CD4-positive, alpha-beta T cell treated with Interleukin-4 for 1 hour (primary cell): ENCODE data around the gene SORCS2.

Experiments used
- DNase-seq, 2 donors: peaks; one replicate each; pipeline ENCODE4 v3.0.0-alpha.2; 2020 to 2022

SORCS2 gene

DNA sequence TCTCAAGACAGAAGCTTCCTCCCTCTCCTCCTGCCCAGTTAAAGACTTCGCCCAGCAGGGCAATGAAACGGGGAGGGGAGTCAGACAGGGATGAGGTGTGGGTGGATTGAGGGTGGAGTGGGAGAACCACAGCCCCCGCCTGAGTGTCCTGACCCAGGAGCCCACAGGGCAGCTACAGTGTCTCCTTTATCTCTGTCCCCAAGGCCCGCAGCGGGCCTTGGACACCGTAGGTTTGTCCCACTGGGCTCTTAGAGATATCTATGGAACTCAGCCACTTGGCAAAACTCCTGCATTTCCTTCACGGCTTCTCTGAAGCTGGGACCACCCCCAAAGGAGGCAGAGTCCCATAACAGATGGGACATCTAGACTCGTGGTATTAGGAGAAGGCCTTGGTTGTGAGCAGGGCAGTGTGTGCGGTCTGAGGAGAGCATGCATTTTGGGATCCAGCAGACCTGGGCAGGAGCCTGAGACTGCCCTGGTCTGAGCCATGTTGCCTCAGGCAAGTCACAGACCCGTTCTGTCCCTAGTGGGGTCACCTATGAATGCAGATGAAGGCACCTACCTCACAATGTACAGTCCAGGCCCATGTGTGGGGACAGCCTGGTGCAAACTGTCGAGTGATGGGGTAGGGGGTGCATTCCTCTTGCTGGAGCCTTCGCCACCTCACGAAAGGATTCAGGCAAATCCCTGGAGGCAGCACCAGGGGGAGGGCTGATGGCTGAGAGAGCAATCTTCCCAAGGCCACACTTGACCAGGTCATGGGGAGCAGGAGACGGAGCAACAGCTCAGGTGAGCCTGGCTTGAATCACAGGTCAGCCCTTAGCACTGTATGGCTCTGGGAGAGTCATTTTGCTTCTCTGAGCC is 468.1 kb downstream of the SORCS2 start:
- no peak for DNase-seq

DNA sequence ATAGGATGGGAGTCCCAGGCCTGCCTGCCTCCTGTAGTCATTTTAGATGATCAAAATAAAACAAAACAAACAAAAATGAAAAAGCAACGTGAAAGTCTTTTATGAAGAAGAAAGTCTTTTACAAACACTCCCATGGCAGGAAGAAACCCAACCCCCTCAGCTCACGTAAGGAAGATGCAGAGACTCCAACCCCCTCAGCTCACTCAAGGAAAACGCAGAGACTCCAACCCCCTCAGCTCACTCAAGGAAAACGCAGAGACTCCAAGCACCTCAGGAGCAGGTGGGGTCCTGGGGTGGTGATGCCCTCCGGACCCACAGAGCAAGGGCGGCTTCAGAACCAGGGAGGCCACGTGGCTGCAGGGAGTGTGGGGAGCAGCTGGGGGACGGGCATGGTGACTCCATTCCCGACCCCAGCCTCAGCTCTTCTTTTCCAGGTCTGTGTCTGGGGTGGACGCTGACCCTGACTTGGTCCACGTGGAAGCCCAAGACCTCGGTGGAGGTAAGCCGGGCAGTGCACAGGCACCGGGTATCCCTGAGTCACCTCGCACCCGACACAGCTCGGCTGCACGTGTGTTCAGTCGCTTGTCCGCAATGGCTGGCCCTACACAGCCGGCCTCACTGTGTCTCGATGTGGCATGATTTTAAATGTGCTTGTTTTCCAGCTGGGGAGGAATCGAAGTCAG is 468.9 kb downstream of the SORCS2 start:
- DNase-seq = no peak

DNA sequence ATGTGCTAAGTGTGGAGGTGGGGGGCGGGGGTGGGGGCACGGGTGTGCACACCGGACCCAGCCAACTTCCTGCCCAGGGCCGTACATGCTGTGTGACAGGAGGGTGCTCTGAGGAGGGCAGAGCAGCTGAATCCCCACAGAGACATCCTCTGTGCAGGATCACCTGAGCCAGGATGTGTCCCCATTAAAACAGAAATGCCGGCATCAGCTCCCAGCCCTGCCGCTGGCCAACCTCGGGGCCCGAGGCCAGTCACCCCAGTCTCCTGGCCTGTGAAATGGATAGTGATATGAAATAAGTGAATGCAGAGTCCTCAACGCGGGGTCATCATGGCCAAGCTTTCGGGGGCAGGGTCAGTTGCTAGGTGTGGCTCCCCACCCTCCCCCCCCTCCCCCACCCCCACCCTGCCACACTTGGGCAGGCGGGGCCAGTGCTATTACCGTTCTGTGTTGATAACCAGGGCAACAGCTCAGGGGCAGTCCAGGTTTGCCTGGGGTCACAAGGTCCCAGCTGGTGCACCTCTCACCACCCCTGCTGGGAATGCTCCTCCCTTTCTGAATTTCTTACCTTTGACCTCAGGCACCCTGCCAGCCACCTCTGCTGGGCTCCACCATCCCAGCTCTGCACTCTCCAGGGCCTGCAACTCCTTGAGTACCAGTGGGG is 469.6 kb downstream of the SORCS2 start:
- DNase-seq = no peak

DNA sequence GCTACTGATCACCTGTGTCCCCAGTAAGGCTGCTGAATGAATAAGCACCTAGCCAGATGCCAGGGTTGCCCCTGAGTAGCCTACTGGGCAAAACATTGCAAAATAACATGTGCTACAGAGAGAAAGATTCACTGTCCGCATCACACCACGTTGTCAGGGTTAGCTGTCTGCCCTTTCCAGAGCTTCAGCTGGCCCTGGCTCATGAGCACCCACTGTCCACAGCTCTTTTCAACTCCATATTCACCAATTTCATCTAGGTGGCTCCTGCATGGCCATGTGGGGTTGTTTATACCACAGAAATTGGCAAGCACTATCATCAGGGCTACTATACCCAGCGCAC is 470.1 kb downstream of the SORCS2 start:
- DNase-seq = no peak

DNA sequence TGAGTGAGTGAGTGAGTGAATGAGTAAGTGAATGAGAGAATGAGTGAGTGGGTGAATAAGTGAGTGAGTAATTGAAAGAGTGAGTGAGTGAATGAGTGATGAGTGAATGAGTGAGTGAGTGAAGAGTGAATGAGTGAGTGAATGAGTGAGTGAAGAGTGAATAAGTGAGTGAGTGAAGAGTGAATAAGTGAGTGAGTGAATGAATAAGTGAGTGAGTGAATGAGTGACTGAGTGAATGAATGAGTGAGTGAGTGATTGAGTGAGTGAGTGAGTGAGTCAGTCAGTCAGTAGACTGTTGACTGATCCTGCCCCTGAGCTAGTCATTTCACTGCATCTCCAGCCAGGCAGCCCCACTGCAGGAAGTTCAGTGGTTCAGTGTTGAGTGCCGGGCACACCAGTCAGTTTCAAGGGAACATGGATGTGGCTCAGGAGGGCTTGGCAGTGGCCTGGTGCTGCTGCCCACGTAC is 470.8 kb downstream of the SORCS2 start:
- DNase-seq = no peak

DNA sequence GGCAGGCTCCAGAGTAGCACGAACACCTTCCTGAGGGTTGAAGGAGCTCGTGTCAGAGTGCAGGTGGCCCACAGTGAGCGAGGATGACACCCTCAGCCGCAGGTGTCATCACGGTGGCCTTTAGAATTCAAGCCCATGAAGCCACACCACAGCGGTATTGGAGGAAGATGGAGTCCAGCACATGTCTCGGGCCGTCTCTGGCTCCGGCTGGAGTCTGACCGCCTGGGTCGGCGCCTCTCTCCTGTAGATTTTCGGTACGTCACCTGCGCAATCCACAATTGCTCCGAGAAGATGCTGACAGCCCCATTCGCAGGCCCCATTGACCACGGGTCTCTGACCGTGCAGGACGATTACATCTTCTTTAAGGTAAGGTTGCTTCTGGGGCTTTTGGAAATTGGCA is 471.8 kb downstream of the SORCS2 start:
- no peak for DNase-seq

DNA sequence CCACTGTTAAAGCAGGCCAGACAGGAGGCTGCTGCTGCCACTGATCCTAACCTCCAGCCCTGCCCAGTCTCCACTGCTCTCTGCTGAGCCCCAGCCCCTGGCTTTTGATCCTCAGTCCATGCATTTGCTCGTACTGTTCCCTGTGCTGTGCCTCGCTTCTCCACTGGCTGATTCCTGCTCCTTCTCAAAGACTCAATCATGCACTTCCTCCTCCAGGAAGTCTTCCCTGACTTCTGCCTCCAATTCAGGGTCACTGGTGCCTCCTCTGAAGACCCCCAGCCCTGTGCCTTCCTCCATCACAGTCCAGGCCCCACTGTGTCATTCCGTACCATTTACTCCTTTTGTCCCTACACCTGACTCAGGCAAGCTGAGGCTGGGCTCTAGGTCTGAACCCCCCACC is 473.0 kb downstream of the SORCS2 start:
- no peak for DNase-seq

DNA sequence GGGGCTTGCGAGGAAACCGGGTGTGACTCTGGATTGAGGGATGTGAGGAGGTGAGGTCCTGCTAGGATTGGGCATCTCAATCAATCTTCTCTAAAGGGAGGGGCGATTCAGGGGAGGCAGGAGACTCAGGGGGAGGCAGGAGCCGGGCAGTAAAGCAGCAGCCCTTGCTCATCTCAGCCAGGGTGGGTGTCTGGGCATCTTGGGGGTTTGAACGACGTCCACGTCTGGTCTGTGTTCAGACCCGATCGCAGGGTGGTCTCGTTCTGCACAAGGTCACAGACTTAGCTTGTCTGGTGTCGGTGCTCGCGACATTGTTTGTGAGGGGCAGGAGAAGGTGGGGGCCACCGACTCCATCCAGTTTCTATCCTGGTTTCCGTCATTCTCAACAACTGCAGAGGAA is 473.7 kb downstream of the SORCS2 start:
- no peak for DNase-seq

DNA sequence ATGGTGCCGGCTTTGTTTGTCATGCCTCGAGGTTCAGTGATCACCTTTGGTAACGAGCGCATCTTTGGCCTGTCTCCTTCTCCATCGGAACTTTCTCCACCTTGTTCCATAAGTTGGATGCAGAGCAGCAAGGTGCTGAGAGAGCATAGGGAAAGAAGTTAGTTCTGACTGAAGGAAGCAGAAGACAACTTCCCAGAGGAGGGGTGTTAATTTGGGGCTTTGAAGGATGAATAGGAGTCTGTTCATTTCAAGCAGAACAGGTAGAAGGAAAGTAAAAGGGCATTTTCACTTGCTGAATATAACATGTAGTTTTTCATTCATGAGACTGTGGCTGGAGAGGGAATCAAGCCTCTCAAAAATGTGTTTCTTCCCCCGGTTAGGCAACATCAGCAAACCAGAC is 474.4 kb downstream of the SORCS2 start:
- DNase-seq = no peak

DNA sequence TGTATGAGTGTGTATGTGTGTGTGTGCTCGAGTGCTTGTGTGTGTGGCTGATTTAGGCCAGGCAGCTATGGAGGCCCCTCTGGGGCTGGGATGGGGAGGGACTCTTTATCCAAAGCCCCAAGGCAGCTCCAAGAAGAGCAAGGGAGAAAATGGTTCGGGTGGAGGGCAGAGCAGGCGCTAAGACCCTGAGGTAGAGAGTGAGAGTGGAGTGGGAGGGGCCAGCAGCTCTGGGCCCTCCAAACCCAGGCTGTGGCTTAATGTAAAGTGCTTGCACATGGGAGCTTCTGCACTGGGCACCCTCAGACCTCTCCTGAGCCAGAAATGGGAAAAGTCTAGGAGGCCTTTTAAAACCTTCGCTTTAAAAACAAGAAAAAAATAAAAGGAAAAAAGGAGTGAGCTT is 475.9 kb downstream of the SORCS2 start:
- no peak for DNase-seq

DNA sequence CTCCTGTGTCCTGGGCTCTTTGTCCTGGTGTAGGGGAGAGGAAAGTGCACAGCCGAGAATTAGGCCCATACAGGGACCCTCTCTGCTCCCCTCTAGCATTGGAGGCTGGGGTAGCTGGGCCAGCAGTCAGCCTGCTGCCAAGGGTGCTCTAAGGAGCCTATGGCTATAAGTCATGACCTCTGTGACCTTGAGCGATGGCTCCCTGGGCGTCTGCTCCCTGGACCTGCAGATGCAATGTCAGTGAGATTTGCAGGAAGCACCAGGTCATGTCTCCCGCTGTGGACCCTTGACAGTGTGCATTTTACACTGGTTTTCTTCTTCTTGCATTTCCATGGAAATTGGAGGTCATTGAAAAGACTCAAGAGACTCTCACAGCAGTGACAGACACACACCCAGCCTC is 476.5 kb downstream of the SORCS2 start:
- DNase-seq = no peak

DNA sequence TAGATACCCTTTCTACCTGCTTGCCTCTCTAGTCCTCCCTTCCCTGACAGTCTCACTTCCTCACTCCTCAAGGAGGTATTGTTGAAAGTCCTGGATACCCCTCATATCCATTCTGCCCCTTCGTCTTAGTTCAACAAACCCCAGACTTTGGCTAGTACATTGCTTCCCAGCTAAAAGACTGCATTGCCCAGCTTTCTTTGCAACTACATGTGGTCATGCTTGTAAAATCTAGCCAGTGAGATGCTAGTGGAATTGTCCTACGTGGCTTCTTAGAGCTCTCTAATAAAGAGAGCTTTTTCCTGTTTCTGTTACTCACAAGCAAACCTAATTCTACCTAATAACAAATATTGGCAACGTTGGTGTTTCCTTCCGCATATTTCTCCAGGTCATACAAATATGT is 480.3 kb downstream of the SORCS2 start:
- DNase-seq = no peak

DNA sequence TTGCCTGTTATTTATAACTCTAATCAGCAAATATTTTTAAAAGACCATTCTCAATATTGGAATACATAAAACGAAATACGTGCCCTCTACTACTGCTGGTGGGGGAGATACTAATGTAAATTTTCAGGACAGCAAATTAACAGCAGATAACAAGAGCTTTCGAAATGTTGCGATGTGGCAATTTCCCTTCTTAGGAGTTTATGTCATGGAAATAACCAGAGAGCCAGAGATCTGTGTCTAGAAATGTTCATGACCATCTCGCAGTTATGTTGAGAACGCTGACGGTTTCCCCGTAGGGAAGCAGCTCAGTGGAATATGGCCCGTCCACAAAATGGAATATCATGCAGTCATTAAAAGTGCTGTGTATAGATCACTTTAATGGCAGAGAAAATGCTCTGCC is 480.8 kb downstream of the SORCS2 start:
- no peak for DNase-seq

DNA sequence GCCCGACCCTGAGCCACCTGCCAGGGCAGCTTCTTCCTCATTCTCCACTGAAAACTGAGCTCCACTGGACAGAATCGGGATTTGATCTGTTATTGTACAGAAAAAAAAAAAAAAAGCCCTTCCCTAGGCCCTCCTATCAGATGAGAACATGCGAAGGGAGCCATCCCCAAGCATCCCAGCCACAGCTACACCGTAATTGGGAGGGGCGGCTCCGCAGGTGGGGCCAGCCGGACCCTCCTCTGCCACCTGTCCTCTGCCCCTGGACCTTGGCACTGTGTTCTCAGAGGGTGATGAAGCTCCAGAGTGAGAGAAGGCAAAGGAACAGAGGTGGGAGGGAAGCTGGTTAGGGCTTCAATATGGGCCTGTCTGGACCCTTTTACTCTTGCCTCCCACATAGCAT is 482.4 kb downstream of the SORCS2 start:
- DNase-seq = no peak

DNA sequence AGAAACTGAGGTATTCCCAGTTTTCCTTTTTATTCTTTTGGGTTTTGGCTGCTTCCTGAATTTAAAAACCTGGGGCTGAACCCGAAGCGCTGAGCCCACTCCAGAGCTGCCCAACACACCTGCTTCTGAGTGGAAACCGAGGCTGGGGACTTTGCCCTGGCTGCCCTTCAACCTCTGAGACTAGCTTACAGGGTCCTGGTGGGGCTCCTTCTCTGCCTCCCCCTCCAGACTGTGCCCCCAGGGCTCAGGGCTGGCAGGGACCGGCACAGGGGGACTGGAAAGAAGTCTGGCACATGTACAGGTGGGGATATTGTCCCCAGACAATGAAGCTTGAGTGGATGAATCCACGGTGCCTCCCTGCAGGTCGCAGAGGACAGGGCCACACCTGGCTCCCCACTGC is 482.8 kb downstream of the SORCS2 start:
- DNase-seq = no peak

DNA sequence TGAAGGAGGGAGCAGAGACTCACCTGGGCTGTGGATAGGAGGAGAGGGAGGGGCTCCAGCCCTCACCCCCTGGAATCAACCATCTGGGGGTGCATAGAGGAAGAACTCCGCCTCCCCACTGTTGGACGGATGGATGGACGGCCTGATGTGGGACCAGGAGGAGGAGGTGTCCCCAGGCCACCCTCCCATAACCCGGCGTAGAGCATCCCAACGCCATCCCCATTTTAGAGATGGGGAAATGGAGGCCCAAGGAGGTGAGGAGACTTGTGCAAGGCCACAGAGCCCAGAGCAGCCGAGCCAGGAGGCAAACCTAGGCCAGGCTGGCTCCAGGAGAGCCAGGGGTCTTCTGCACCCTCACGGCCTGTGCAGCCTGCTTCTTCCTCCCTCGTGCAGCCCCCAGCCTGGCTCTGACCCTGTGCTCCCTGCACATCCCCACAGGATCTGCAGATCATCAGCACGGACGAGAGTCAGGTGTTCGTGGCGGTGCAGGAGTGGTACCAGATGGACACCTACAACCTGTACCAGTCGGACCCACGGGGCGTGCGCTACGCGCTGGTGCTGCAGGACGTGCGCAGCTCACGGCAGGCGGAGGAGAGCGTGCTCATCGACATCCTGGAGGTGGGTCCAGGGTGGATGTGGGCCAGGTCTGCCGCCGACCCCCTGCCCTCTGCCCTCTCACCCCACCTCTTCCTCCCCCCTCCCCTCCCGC is 483.4 kb downstream of the SORCS2 start:
- DNase-seq = no peak

DNA sequence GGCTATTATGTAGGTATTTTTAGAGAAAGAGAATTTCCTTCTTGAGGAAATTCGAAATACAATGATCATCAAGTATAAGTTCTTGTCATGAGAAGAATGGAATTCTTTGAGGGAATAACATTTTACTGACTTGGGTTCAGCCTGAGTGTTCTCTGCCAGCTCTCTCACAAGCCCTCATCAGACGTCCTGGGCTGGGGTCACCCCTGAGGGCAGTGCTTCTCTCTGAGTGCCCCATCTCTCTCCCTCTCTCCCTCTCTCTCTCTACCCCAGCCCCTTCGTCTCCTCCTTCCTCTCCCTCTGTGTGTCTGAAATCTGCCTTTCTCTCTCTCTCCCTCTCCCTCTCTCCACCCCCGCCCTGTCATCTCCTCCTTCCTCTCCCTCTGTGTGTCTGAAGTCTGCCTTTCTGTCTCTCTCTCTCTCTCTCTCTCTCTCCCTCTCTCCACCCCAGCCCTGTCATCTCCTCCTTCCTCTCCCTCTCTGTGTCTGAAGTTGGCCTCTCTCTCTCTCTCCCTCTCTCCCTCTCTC is 484.1 kb downstream of the SORCS2 start:
- no peak for DNase-seq

DNA sequence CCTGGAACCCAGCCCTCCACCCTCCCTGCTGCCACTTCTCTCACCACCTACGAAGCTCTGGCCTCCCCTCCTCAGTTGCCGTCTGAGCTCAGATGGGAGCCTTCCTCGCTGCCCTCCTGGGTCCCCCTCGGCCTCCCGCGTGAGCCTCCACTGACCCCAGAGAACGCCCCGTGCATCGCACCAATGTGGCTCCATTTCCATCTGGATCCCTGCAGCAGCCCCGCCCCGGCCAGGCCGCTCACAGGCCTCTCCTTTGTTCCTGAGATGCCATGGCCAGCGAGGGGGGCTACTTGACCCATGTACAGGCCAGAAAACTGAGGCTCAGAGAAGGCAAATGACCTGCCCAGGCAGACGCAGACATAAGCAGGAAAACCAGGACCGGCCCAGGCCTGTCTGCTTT is 484.7 kb downstream of the SORCS2 start:
- no peak for DNase-seq

DNA sequence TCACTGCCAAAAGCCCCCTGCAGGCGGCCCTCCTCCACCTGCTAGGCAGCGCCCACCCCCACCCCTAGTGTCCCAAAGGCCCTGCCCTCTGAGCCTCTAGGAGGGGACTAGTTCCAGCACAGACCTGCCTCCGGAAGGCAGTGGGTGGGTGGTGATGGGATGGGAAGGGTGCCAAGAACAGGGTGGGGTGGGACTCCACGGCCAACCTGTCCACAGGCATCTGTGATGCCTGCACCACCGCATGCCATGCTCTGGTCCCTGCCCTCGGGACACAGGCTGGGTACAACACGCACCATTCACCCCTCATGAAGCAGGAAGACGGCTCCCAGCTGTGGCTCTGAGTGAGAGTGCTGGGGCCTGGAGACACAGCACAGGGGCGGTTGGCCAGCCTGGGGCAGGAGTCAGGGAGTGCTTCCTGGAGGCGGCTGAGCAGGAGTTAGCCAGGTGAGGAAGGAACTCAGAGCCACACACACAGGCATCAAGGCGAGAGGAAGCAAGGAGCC is 485.5 kb downstream of the SORCS2 start:
- DNase-seq = no peak

DNA sequence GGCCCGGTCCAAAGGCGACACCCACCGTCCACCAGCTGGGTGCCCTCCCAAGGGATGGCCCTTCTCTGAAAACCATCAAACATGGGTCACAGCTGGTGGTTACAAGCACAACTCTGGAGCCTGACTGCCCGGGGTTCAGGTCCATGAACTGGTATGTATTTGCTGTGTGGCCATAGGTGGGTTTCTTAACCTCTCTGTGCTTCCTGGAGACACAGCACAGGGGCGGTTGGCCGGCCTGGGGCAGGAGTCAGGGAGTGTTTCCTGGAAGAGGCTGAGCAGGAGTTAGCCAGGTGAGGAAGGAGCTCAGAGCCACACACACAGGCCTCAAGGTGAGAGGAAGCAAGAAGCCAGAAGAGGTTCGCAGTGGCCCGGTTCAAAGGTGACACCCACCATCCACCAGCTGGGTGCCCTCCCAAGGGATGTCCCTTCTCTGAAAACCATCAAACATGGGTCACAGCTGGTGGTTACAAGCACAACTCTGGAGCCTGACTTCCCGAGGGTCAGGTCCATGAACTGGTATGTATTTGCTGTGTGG is 486.0 kb downstream of the SORCS2 start:
- no peak for DNase-seq

DNA sequence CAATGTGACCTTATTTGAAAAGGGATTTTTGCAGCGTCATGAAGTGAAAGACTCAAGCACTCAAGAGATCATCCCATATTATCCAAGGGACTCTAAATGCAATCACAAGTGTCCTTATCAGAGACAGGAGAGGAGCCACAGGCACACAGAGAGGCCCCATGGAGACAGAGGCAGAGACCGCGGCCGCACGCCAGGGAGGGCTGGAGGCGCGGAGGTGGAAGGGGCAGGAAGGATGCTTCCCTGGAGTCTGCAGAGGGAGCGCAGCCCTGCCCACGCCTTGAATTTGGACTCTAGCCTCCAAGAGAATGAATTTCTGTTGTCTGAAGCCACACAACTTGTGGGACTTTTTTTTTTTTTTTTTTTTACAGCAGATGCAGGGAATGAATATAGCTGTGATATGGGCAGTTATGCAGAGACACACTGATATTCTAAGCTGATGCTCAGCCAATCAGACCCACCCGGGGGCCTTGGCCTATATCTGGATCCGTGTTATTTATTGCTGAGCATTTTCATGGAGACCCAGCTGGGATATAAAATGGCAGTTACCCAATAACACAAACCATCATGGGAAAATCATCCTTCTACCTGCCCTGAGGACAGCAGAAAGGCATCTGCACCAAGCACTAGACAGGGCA is 487.2 kb downstream of the SORCS2 start:
- no peak for DNase-seq

DNA sequence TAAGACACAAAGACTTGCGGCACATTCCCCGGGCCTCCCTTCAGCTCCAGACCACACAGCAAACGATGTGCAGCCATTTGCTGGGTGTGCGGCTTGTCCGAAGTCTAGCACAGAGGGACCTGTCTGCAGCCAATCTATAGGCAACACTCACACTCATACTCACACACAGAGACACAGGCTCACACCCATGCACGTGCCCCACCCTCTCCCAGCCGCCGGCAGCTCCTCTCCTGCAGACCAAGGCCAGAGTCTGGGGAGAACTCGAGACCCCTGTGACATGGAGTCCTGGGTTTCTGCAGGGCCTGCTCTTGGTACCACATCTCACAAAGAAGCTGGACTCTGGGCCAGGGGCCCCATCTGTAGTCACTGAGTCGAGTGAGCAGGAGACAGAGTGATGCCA is 487.8 kb downstream of the SORCS2 start:
- DNase-seq = no peak
